SU-DHL-6 (cell line): Measurements from ENCODE around the gene SCGN.

ENCODE experiments used
- EZH2phosphoT487 ChIP-seq: fragments of 200-600 bp; sonication (generic), shearing (Covaris generic); conservative IDR thresholded peaks from 2 replicates; pipeline ENCODE4 v1.6.1; 2018; ENCODE audit warnings: mild to moderate bottlenecking, antibody characterized with exemption, low read length, moderate library complexity, mixed read lengths
- TF ChIP-seq, protein P1 (sequence below): fragments of 200-600 bp; sonication (generic); IDR thresholded peaks from one replicate; pipeline ENCODE4 v1.5.1; 2017; ENCODE audit warnings: antibody characterized with exemption, mild to moderate bottlenecking, low read length, moderate library complexity; ENCODE audit not compliant: insufficient read depth, poor library complexity, severe bottlenecking

- TF ChIP-seq, protein P1, sequence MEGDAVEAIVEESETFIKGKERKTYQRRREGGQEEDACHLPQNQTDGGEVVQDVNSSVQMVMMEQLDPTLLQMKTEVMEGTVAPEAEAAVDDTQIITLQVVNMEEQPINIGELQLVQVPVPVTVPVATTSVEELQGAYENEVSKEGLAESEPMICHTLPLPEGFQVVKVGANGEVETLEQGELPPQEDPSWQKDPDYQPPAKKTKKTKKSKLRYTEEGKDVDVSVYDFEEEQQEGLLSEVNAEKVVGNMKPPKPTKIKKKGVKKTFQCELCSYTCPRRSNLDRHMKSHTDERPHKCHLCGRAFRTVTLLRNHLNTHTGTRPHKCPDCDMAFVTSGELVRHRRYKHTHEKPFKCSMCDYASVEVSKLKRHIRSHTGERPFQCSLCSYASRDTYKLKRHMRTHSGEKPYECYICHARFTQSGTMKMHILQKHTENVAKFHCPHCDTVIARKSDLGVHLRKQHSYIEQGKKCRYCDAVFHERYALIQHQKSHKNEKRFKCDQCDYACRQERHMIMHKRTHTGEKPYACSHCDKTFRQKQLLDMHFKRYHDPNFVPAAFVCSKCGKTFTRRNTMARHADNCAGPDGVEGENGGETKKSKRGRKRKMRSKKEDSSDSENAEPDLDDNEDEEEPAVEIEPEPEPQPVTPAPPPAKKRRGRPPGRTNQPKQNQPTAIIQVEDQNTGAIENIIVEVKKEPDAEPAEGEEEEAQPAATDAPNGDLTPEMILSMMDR = no peak
- no peak for TF ChIP-seq EZH2phosphoT487
Measured at GRCh38 chr6:25735261-25735660, 83.2 kb downstream of the SCGN start.
